HG03066 (cell line): ENCODE data around the gene CDH22.

Source experiments
- ATAC-seq: cut with Tn5 transposase; IDR thresholded peaks from one replicate; pipeline ENCODE4 v1.9.1; 2021; ENCODE audit warnings: low read depth; ENCODE audit not compliant: unreplicated experiment

CDH22 gene

DNA sequence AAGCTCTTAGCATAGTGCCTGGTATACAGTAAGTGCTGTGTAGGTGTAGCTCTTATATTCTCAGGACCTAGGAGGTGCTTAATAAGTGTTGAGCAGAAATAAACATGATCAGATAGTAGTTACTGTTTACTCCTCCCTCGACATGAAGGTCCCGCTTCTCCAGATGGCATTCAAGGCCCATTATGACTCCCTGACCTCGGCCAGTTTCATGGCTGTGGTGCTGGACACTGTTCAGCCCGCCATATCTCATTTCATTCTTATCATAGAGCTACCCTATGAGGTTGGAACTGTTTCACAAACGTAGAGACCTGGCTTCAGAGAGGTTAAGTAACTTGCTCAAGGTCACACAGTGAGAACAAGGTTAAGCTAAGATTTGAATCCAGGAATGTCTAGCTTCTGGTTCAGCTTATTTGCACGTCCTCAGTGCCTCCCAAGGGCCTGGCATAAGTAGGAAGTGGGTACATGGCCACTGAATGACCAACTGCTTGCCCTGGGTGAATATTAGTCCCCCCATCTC lies 151.2 kb downstream of the CDH22 start:
- no peak for ATAC-seq

DNA sequence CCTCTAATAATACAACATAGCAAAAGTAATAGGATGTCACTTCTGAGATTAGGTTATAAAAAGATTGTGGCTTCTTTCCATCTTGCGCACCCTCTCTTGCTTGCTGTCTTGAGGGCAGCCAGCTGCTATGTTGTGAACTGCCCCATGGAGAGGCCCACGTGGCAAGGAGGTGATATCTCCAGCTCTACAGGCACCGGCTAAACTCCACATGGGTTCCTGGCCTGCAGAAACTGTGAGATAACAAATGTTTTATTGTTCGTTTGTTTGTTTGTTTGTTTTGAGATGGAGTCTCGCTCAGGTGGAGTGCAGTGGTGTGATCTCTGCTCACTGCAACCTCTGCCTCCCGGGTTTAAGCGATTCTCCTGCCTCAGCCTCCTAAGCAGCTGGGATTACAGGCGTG lies 152.2 kb downstream of the CDH22 start:
- ATAC-seq, result no peak

GRCh38 chr20:46154796-46155195 lies 153.5 kb downstream of the CDH22 start:
- no peak for ATAC-seq

- no peak for ATAC-seq
These were observed 154.0 kb downstream of the CDH22 start for GRCh38 chr20:46154305-46154704.

DNA sequence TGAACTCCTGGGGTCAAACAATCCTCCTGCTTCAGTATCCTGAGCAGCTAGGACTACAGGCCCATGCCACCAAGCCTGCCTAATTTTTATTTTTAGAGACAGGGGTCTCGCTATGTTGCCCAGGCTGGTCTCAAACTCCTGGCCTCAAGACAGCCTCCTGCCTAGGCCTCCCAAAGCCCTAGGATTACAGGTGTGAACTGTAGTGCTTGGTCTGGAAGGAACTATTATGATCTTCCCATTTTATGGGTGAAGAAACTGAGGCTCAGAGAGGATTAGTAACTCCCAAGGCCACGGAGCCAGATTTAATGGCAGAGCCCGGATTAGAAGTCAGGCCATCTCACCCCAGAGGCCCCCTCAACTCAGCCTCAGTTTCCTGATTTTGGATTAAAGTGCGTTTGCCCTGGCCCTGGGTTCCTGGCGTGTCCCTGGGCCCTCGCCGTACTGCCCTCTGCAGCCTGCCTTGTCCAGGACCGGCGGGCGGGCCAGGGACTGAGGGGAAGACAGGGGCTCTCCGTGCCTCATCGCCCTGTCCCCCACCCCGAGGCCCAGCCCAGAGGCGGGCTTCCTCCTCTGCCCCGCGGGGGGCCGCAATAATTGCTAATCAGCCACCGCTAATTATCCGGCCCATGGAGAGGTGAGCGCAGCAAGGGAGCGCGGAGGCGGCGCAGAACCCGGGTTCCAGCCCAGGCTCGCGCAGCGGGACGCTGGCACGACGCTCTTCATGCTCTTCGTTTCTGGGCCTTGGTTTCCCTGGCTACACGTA lies 155.3 kb downstream of the CDH22 start:
- no peak for ATAC-seq

DNA sequence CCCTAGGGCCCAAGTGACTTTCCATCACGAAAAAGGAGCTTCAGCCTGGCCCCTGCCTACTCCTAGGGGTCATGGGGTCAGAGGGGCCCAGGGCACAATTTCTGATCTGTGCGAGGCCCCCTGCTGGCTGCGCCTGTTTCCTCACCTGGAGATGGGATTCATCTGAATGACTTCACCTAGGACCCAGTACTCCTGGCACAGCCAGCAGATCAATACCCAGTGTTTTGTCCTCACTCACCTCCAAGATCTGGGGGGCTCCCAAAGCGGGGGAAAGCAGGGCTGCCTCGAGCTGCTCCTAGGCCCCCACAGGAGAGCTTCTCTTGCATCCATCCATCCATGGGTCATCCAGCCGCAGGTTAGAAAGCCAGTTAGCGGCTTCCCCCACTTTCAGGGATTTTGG lies 156.4 kb downstream of the CDH22 start:
- ATAC-seq, result no peak

- ATAC-seq, result no peak
These were observed 157.4 kb downstream of the CDH22 start for GRCh38 chr20:46150943-46151342.

DNA sequence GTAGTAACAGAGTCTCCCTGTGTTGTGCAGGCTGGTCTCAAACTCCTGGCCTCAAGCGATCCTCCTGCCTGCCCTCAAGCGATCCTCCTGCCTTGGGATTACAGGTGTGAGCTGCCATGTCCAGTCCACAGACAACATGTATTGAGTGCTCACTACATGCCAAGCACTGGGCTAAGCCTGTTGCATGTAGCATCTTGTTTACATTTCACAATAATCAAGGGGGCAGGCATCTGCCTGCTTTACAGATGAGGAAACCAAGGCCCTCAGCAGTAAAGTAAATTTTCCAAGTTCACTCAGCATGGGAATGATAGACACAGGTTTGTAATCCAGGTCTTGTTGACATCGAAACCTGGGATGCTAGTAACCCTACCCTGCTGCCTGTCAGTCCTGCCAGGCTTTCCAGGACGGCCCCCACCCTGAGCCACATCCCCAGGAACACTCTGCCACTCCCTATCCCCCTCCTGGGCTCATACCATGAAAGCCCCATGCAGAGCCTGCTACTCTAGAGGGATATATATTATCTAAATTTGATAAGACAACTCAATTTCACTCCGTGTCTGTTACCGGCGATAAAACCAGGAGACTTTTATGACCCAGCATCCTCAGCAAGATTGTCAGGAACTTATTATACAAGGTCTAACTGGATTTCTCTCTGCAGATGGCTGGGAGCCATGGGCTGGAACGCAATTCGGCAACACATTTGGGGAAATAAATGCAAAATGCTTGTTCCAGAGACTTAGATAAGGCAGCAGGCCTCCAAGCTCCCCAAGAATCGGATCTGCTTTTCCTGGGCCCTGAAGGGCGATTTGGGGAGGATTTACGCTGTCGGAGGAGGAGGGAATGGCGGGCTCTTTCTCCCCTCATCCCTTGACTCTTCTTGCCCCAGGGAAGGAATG lies 159.7 kb downstream of the CDH22 start:
- no peak for ATAC-seq

GRCh38 chr20:46145713-46146112 lies 162.6 kb downstream of the CDH22 start:
- ATAC-seq, result no peak

GRCh38 chr20:46144432-46145025 lies 163.8 kb downstream of the CDH22 start:
- no peak for ATAC-seq

- ATAC-seq, result no peak
These were observed 166.2 kb downstream of the CDH22 start for GRCh38 chr20:46142124-46142523.

DNA sequence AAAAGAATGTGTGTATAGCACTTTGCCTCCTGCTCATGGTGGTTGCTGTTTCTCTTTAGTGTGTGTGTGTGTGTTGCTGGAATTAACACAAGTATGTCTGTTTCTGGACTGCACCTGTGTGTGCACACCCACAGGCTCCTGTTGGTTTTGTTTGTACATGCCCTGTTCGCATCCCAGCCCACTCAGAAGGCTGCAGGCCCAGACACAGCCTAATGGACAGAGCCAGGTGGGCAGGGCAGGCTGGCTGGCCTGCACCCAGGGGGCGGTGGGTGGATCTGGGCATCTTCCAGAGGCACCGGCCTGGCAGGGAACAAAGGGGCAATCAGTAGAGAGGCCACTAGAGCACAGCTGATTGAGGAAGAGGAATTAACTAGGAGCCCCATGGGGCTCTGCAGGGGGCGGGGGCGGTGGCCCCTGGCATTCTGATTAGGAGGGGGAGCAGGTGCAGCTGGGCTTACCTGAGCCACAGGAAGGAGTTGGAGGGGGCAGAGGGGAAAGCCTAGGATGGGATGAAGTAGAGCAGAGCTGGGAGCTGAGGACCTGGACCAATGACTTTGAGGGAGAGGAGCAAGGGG lies 168.3 kb downstream of the CDH22 start:
- ATAC-seq, result no peak

DNA sequence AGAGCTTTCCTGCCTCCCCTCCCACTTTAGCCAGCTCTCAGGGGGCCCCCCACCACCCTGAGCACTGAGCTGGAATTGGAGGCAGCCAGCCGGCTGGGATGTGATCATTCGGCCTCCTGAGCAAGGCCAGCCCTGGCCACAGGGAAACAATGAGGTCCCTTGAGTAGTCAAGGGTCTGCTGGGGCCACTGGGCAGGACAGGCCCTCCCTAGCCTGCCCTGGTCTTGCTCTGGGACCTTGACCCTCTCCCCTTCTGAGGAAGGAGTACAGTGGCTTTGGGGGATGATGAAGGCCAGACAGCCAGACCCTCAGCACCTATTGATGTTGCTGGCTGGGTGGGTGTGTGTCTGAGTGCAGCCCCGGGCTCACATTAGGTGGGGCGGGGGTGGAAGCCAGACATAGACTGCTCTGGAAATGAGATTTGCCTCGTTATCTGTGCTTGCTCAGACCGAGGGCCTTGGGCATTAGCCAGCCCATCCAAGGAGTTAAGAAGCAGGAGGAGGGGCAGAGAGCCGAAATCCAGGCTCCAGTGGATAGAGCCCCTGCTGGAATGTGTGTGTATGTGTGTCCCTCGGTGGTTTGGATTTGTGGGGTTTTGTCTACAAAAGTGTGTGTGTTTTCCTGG lies 168.9 kb downstream of the CDH22 start:
- no peak for ATAC-seq

DNA sequence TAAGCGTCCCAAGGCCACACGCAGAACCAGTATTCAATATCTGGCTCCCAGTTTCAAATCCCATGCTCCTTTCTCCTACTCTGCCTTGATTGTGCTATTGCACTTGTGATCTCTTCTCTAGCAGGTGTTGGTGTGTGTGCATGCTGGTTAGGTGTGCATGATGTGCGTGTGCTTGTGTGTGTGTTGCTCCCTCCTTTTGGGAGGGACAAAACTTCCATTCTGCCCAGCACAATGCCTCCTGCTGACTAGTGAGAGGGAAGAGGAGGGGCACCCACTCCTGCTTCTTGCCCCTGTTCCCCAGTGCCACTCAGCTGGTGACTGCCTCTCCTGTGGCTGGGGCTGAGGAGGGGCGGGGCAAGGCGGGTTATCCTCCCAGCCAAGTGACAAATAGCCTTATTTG lies 170.5 kb downstream of the CDH22 start:
- ATAC-seq, result no peak

- no peak for ATAC-seq
These were observed 172.3 kb downstream of the CDH22 start for GRCh38 chr20:46135856-46136633.

GRCh38 chr20:46134716-46135115 lies 173.6 kb downstream of the CDH22 start:
- ATAC-seq, result no peak

- ATAC-seq, result no peak
These were observed 174.2 kb downstream of the CDH22 start for GRCh38 chr20:46133886-46134654.

DNA sequence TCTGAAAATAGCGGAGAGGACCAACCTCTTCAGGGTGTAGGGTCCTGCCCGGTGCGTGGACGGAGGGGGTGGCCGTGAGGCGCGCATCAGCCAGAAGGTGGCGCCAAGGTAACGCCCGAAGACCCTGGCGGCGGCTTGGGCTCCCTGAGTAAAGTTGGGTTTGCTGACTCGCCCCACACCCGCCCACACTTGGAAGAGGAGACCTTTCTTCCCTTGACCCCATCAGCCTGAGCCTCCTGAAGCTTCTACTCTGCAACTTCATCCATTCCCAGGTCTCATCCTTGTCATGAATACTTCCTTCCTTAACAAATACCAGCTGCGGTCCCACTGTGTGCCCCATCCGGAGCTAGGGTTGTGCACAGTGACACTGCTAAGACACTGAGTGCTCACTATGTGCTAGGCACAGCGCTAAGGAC lies 175.6 kb downstream of the CDH22 start:
- no peak for ATAC-seq

DNA sequence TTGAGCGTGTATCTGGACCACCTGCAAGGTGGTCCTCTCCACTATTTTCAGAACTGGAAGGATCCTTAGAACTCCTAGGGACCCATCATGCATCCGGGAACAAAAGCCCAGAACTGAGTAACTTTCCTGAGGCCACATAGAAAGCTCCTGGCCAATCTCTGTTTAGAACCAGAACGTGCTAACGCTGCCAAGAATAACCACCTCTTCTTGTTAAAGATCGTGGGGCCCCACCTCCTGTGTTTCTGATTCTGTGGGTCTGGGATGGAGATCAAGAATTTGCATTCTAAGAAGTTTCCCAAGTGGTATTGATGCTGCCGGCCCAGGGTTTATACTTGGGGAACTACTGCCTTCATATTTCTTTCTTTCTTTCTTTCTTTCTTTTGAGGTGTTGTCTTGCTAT lies 176.9 kb downstream of the CDH22 start:
- ATAC-seq, result no peak
